ENCODE results near the gene VPREB3.

DNA sequence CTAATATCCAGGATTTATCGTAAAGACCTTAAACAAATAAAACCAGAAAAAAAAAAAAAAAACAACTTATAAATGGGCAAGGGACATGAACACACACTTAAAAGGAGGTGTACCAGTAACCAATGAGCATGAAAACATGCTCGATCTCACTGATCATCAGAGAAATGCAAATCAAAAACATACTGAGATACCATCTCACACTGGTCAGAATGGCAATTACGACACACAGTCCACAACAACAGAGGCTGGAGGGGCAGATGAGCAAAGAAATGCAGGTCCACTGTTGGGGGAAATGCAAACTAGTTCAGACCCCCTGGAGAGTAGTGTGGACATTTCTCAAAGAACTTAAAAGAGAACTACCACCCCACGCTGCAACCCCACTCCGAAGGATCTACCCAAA lies 50.2 kb downstream of the VPREB3 start:
- TF ChIP-seq EP300 (IDR thresholded peaks at IDR 0.05), result no peak
- TF ChIP-seq, protein P1, sequence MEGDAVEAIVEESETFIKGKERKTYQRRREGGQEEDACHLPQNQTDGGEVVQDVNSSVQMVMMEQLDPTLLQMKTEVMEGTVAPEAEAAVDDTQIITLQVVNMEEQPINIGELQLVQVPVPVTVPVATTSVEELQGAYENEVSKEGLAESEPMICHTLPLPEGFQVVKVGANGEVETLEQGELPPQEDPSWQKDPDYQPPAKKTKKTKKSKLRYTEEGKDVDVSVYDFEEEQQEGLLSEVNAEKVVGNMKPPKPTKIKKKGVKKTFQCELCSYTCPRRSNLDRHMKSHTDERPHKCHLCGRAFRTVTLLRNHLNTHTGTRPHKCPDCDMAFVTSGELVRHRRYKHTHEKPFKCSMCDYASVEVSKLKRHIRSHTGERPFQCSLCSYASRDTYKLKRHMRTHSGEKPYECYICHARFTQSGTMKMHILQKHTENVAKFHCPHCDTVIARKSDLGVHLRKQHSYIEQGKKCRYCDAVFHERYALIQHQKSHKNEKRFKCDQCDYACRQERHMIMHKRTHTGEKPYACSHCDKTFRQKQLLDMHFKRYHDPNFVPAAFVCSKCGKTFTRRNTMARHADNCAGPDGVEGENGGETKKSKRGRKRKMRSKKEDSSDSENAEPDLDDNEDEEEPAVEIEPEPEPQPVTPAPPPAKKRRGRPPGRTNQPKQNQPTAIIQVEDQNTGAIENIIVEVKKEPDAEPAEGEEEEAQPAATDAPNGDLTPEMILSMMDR (IDR thresholded peaks at IDR 0.05), result no peak
- no peak for TF ChIP-seq POLR2AphosphoS5 (IDR thresholded peaks at IDR 0.05)

Data from sigmoid colon (tissue), 4 donors.